Small intestine (tissue), 7 donors: Measurements from ENCODE around the gene ZBTB45. TPM values are rescaled to one million over a fixed set of nuclear protein-coding genes. Genes with fewer than 3 reads are reported as not detected.
"Not testable (repeated sequence)": the region's sequence is repeated elsewhere in the genome, so short reads cannot be mapped to it uniquely, and the experiment has no call there.

Experiments used
- DNase-seq, 2 donors: peaks; one replicate each; pipeline versions ENCODE4 v3.0.0 to v3.0.0-alpha.2; 2013
- FAIRE-seq: peaks from 2 replicates; lab custom pipeline; 2012; peaks lifted over from hg19 to GRCh38; lab: Jason Lieb, UNC
- H3K27ac ChIP-seq, 3 donors: one replicate each; pipeline ENCODE4 v1.5.1; 2013; ENCODE audit warnings: low read length in 2 of 3, mild to moderate bottlenecking in 2 of 3, control low read depth in 1 of 3, inconsistent platforms in 1 of 3, low read depth in 1 of 3, moderate library complexity in 1 of 3
- H3K27me3 ChIP-seq, 3 donors: one replicate each; pipeline ENCODE4 v1.6.1; 2013; ENCODE audit warnings: low read length in 3 of 3, inconsistent platforms in 1 of 3; ENCODE audit not compliant: control insufficient read depth in 3 of 3, insufficient read depth in 3 of 3
- H3K36me3 ChIP-seq, 3 donors: one replicate each; pipeline ENCODE4 v1.6.1; 2013; ENCODE audit warnings: low read length in 3 of 3, inconsistent platforms in 1 of 3, low read depth in 1 of 3, mild to moderate bottlenecking in 1 of 3, moderate library complexity in 1 of 3; ENCODE audit not compliant: control insufficient read depth in 3 of 3, insufficient read depth in 2 of 3
- H3K4me1 ChIP-seq, 3 donors: one replicate each; pipeline ENCODE4 v1.6.1; 2013; ENCODE audit warnings: low read length in 2 of 3, inconsistent platforms in 1 of 3, low read depth in 1 of 3, mild to moderate bottlenecking in 1 of 3, moderate library complexity in 1 of 3; ENCODE audit not compliant: control insufficient read depth in 3 of 3, insufficient read depth in 2 of 3
- H3K4me3 ChIP-seq, 3 donors: one replicate each; pipeline ENCODE4 v1.5.1; 2013; ENCODE audit warnings: low read length in 3 of 3, control low read depth in 1 of 3, inconsistent platforms in 1 of 3, low read depth in 1 of 3, mild to moderate bottlenecking in 1 of 3, moderate library complexity in 1 of 3
- H3K9me3 ChIP-seq, 2 donors: one replicate each; pipeline ENCODE4 v1.6.1; 2013; ENCODE audit warnings: low read depth in 1 of 2, low read length in 1 of 2; ENCODE audit not compliant: control insufficient read depth in 2 of 2, insufficient read depth in 1 of 2
- WGBS, 3 donors: extraction: QIAGEN DNeasy Blood & Tissue Kit; methylation state at CpG; one replicate each; pipeline ENCODE4 v1.1.7; 2013; 5-methylcytosine and 5-hydroxymethylcytosine counted together
- polyA plus RNA-seq, 4 donors: library from polyadenylated mRNA; stranded (reverse) in 3 of 4; unstranded in 1 of 4; fragments of 200-250 nt in 3 of 4; fragments of 120-200 nt in 1 of 4; gene quantifications; one replicate each; pipeline versions ENCODE4 v1.2.1 to v1.2.3, GENCODE V29; 2013
- donor health status: healthy with polysubstance abuse.
- donor health status: control.
- donor health status: control.
- donor health status: Bipolar disorder and iron deficiency.
- donor health status: healthy.

The ZBTB45 gene
- polyA plus RNA-seq, 4 donors = 4.7 to 11.4 (median 6.9) TPM

GRCh38 chr19:58497634-58498170, 21.9 kb downstream of the ZBTB45 start:
- Histone ChIP-seq H3K27ac (no peak overlapping the region), H3K27me3 (no peaks in the 10 kb centered on the region), H3K4me3 (no peak overlapping the region), H3K4me1 (peaks cover 0 to 9% (median 2%) of the 10 kb centered on the region in 3 donors), H3K9me3 (peaks cover 0 to 11% of the 10 kb centered on the region in 2 donors), H3K36me3 (no peaks in the 10 kb centered on the region)
- DNase-seq = no peak
- no peak for FAIRE-seq
- 84 to 94% (median 92%) methylated on average over 8 of the region's 8 CpGs for WGBS, 3 donors

- WGBS, 3 donors = 86 to 90% (median 88%) methylated on average over 14 of the region's 14 CpGs
- H3K36me3 ChIP-seq = no peaks in the 10 kb centered on the region
- DNase-seq = no peak
- no peak overlapping the region for H3K27ac ChIP-seq
- FAIRE-seq = no peak
- no peak overlapping the region for H3K4me3 ChIP-seq
- H3K4me1 ChIP-seq = no peaks in the 10 kb centered on the region
- H3K27me3 ChIP-seq = no peaks in the 10 kb centered on the region
- H3K9me3 ChIP-seq = no peaks in the 10 kb centered on the region
Observed at GRCh38 chr19:58492265-58492664, 27.3 kb downstream of the ZBTB45 start.

GRCh38 chr19:58491393-58491792, 28.2 kb downstream of the ZBTB45 start:
- no peak overlapping the region for H3K27ac ChIP-seq
- no peak for DNase-seq
- FAIRE-seq = no peak

GRCh38 chr19:58484349-58484748, 35.3 kb downstream of the ZBTB45 start:
- H3K27ac ChIP-seq, H3K27me3 ChIP-seq, H3K4me1 ChIP-seq, DNase-seq, H3K9me3 ChIP-seq, H3K4me3 ChIP-seq, FAIRE-seq: not testable (repeated sequence)
- 85 to 94% (median 93%) methylated on average over 5 of the region's 5 CpGs for WGBS, 3 donors
- peaks cover 0 to 30% (median 0%) of the 10 kb centered on the region in 3 donors for H3K36me3 ChIP-seq

More at GRCh38 chr19:58491393-58491792, 28.2 kb downstream of the ZBTB45 start:
- Histone ChIP-seq H3K27me3 (no peaks in the 10 kb centered on the region), H3K9me3 (no peaks in the 10 kb centered on the region), H3K4me1 (no peaks in the 10 kb centered on the region), H3K36me3 (no peaks in the 10 kb centered on the region), H3K4me3 (no peak overlapping the region)
- WGBS, 3 donors = 87 to 90% (median 88%) methylated on average over 5 of the region's 5 CpGs

- DNase-seq = no peak
- Histone ChIP-seq H3K4me1 (no peaks in the 10 kb centered on the region), H3K4me3 (no peak overlapping the region), H3K9me3 (no peaks in the 10 kb centered on the region), H3K36me3 (peaks cover 0 to 36% (median 0%) of the 10 kb centered on the region in 3 donors), H3K27ac (no peak overlapping the region), H3K27me3 (no peaks in the 10 kb centered on the region)
- 84 to 93% (median 85%) methylated on average over 2 of the region's 2 CpGs for WGBS, 3 donors
- FAIRE-seq = no peak
Observed at GRCh38 chr19:58483776-58484175, 35.8 kb downstream of the ZBTB45 start.

GRCh38 chr19:58482372-58482771, 37.2 kb downstream of the ZBTB45 start:
- 82 to 89% (median 86%) methylated on average over 7 of the region's 7 CpGs for WGBS, 3 donors
- no peak for DNase-seq
- FAIRE-seq = no peak

GRCh38 chr19:58480831-58481230, 38.8 kb downstream of the ZBTB45 start:
- Histone ChIP-seq H3K27me3 (no peaks in the 10 kb centered on the region), H3K4me3 (no peak overlapping the region), H3K9me3 (no peaks in the 10 kb centered on the region), H3K27ac (no peak overlapping the region), H3K36me3 (peaks cover 0 to 52% (median 0%) of the 10 kb centered on the region in 3 donors), H3K4me1 (peaks cover 3 to 8% (median 4%) of the 10 kb centered on the region in 3 donors)
- FAIRE-seq (no peak), DNase-seq (no peak)
- WGBS, 3 donors = 70 to 86% (median 84%) methylated on average over 2 of the region's 2 CpGs

More at GRCh38 chr19:58482372-58482771, 37.2 kb downstream of the ZBTB45 start:
- no peak overlapping the region for H3K27ac ChIP-seq
- no peaks in the 10 kb centered on the region for H3K27me3 ChIP-seq
- H3K4me1 ChIP-seq = no peaks in the 10 kb centered on the region
- H3K4me3 ChIP-seq = no peak overlapping the region
- peaks cover 0 to 50% (median 0%) of the 10 kb centered on the region in 3 donors for H3K36me3 ChIP-seq
- no peaks in the 10 kb centered on the region for H3K9me3 ChIP-seq

- Histone ChIP-seq H3K36me3 (peaks cover 0 to 52% (median 0%) of the 10 kb centered on the region in 3 donors), H3K9me3 (no peaks in the 10 kb centered on the region), H3K27ac (no peak overlapping the region), H3K27me3 (no peaks in the 10 kb centered on the region), H3K4me3 (no peak overlapping the region), H3K4me1 (peaks cover 3 to 8% (median 4%) of the 10 kb centered on the region in 3 donors)
- WGBS, 3 donors = 91 to 95% (median 94%) methylated on average over 18 to 20 of the region's 20 CpGs
- no peak for DNase-seq
- no peak for FAIRE-seq
Observed at GRCh38 chr19:58480481-58480830, 39.2 kb downstream of the ZBTB45 start.
